Muscle layer of colon (tissue), 2 donors: Measurements from ENCODE around the gene PABPC1L.

ENCODE experiments used
- H3K27ac ChIP-seq: one replicate; pipeline ENCODE4 v1.7.0; 2013; ENCODE audit warnings: low read depth, mild to moderate bottlenecking, low read length, moderate library complexity
- H3K27me3 ChIP-seq, 2 donors: one replicate each; pipeline ENCODE4 v1.7.0; 2013; ENCODE audit warnings: low read length in 2 of 2, mild to moderate bottlenecking in 2 of 2; ENCODE audit not compliant: insufficient read depth in 2 of 2, control insufficient read depth in 1 of 2
- H3K36me3 ChIP-seq: one replicate; pipeline ENCODE4 v1.7.0; 2013; ENCODE audit warnings: mild to moderate bottlenecking, low read length; ENCODE audit not compliant: insufficient read depth
- H3K4me1 ChIP-seq: one replicate; pipeline ENCODE4 v1.7.0; 2013; ENCODE audit warnings: mild to moderate bottlenecking, low read length; ENCODE audit not compliant: insufficient read depth
- H3K4me3 ChIP-seq, 2 donors: one replicate each; pipeline ENCODE4 v1.7.0; 2013; ENCODE audit warnings: low read length in 2 of 2, low read depth in 1 of 2, mild to moderate bottlenecking in 1 of 2, moderate library complexity in 1 of 2
- H3K9ac ChIP-seq: one replicate; pipeline ENCODE4 v1.7.0; 2013; ENCODE audit warnings: low read length
- H3K9me3 ChIP-seq: one replicate; pipeline ENCODE4 v1.7.0; 2013; ENCODE audit warnings: mild to moderate bottlenecking, low read length
- donor health status: abdominal sarcoma.
- donor health status: Adenocarcinoma of cecum.

PABPC1L gene

GRCh38 chr20:44960103-44960852 lies 50.4 kb downstream of the PABPC1L start, which contains the start of gene TOMM34:
Gene TOMM34, minus strand, starts transcription at chr20:44960397. Its CDS starts 64 bp downstream, at chr20:44960333.
- Histone ChIP-seq H3K4me3 (peak within 1 kb of the TSS; percentile 59 to 71), H3K4me1 (peaks cover 9% of the 10 kb centered on the region), H3K27ac (peak within 1 kb of the TSS; percentile 85), H3K9ac (peak within 1 kb of the TSS; percentile 50), H3K27me3 (no peaks in the 10 kb centered on the region), H3K9me3 (no peaks in the 10 kb centered on the region), H3K36me3 (peaks cover 11% of the 10 kb centered on the region)

- no peak overlapping the region for H3K9ac ChIP-seq
- H3K27ac ChIP-seq: no peak overlapping the region
- no peaks in the 10 kb centered on the region for H3K9me3 ChIP-seq
- peak overlapping the region in 1 of 2 donors; percentile 59 for H3K4me3 ChIP-seq
- no peaks in the 10 kb centered on the region for H3K27me3 ChIP-seq
- H3K4me1 ChIP-seq: peaks cover 9% of the 10 kb centered on the region
- peaks cover 2% of the 10 kb centered on the region for H3K36me3 ChIP-seq
Observed at GRCh38 chr20:44961011-44961869, 51.4 kb downstream of the PABPC1L start.

- Histone ChIP-seq H3K27ac (no peak overlapping the region), H3K9ac (no peak overlapping the region), H3K4me1 (peaks cover 11% of the 10 kb centered on the region), H3K4me3 (no peak overlapping the region), H3K36me3 (no peaks in the 10 kb centered on the region), H3K27me3 (no peaks in the 10 kb centered on the region), H3K9me3 (no peaks in the 10 kb centered on the region)
Observed at GRCh38 chr20:44961870-44962267, 52.0 kb downstream of the PABPC1L start.

- no peak overlapping the region for H3K9ac ChIP-seq
- no peaks in the 10 kb centered on the region for H3K9me3 ChIP-seq
- H3K4me1 ChIP-seq: peaks cover 17% of the 10 kb centered on the region
- H3K36me3 ChIP-seq: no peaks in the 10 kb centered on the region
- H3K4me3 ChIP-seq: no peak overlapping the region
- no peak overlapping the region for H3K27ac ChIP-seq
- H3K27me3 ChIP-seq: no peaks in the 10 kb centered on the region
Observed at GRCh38 chr20:44962483-44962882, 52.6 kb downstream of the PABPC1L start.

- H3K4me3 ChIP-seq: no peak overlapping the region
- no peak overlapping the region for H3K9ac ChIP-seq
- H3K4me1 ChIP-seq: peaks cover 18% of the 10 kb centered on the region
- H3K36me3 ChIP-seq: no peaks in the 10 kb centered on the region
- H3K9me3 ChIP-seq: no peaks in the 10 kb centered on the region
- no peak overlapping the region for H3K27ac ChIP-seq
- no peaks in the 10 kb centered on the region for H3K27me3 ChIP-seq
Observed at GRCh38 chr20:44963325-44964215, 53.7 kb downstream of the PABPC1L start.

GRCh38 chr20:44965651-44966029 lies 55.8 kb downstream of the PABPC1L start:
- no peaks in the 10 kb centered on the region for H3K27me3 ChIP-seq
- H3K4me3 ChIP-seq: peak overlapping the region; percentile 76 to 98
- no peaks in the 10 kb centered on the region for H3K9me3 ChIP-seq
- peak overlapping the region; percentile 78 for H3K9ac ChIP-seq
- H3K4me1 ChIP-seq: peaks cover 12% of the 10 kb centered on the region
- H3K36me3 ChIP-seq: no peaks in the 10 kb centered on the region
- peak overlapping the region; percentile 66 for H3K27ac ChIP-seq

GRCh38 chr20:44966030-44966961 lies 56.4 kb downstream of the PABPC1L start, which contains the start of gene STK4:
Gene STK4, plus strand, starts transcription at chr20:44966512. Its CDS starts 57 bp downstream, at chr20:44966569.
- Histone ChIP-seq H3K36me3 (no peaks in the 10 kb centered on the region), H3K27ac (peak within 1 kb of the TSS; percentile 66), H3K4me1 (peaks cover 12% of the 10 kb centered on the region), H3K4me3 (peak within 1 kb of the TSS; percentile 76 to 98), H3K9ac (peak within 1 kb of the TSS; percentile 78), H3K9me3 (no peaks in the 10 kb centered on the region), H3K27me3 (no peaks in the 10 kb centered on the region)

- no peaks in the 10 kb centered on the region for H3K9me3 ChIP-seq
Observed at GRCh38 chr20:44967207-44967807, 57.4 kb downstream of the PABPC1L start.

GRCh38 chr20:44969300-44969894 lies 59.5 kb downstream of the PABPC1L start:
- peaks cover 12% of the 10 kb centered on the region for H3K4me1 ChIP-seq
- no peaks in the 10 kb centered on the region for H3K9me3 ChIP-seq
- no peak overlapping the region for H3K27ac ChIP-seq
- H3K27me3 ChIP-seq: no peaks in the 10 kb centered on the region
- no peak overlapping the region for H3K4me3 ChIP-seq
- H3K36me3 ChIP-seq: peaks cover 10% of the 10 kb centered on the region
- H3K9ac ChIP-seq: no peak overlapping the region

More at GRCh38 chr20:44967207-44967807, 57.4 kb downstream of the PABPC1L start:
- no peaks in the 10 kb centered on the region for H3K27me3 ChIP-seq
- H3K4me3 ChIP-seq: peak overlapping the region; percentile 76 to 98
- H3K36me3 ChIP-seq: no peaks in the 10 kb centered on the region
- H3K9ac ChIP-seq: peak overlapping the region; percentile 78
- H3K27ac ChIP-seq: peak overlapping the region; percentile 36
- H3K4me1 ChIP-seq: peaks cover 12% of the 10 kb centered on the region
